Stimulated activated CD8-positive, alpha-beta memory T cell treated with anti-CD3 and anti-CD28 coated beads, Interleukin-4, amount 100 ng/mL, for 24 hours (primary cell): ENCODE data around the gene FKBP1B.
"Not testable (repeated sequence)": the region's sequence is repeated elsewhere in the genome, so short reads cannot be mapped to it uniquely, and the experiment has no call there.

Source experiments
- DNase-seq: peaks from one replicate; pipeline ENCODE4 v3.0.0-alpha.2; 2020; ENCODE audit warnings: low read depth

FKBP1B gene

DNA sequence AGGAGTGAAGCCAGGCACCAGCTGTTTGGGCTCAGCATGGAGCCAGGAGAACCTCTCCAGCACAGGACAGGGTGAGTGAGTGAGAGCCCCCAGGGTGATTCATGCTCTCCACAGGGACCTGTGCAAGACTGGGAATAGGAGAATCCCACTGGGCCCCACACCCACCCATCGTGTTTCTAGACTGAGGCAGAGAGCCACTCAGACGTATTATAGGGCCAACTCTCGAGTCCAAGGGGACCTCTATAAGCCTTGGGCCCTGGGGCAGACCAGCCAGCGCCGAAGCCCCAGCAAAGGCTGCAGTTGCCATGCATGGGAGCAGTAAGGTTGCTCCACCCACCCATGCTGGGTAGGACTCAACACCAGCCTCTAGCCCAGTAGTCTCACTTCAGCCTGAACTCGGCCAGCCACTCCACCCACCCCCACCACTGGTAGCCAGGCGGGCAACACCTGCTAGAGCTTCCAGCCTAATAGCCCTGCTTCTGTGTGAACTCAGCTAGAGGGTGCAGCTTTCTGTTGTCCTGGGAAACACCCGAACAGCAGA, 54.6 kb downstream of the FKBP1B start:
- no peak for DNase-seq

DNA sequence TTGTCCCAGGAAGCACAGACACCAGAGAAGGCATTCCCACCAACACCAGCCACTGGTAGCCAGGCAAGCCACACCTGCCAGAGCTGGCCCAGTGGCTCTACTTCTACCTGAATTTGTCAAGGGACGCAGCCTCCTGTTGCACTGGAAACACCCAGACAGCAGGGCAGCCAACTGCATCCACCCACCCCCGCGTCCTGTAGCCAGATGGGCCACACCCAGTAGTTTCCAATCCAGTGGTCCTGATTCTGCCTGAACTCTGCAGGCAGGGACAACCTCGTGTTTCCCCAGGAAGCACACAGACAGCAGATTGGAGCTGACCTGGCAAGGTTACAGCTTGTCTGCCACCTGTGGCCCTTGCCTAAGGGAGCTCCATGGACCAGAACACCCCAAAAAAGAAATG, 55.4 kb downstream of the FKBP1B start:
- no peak for DNase-seq

DNA sequence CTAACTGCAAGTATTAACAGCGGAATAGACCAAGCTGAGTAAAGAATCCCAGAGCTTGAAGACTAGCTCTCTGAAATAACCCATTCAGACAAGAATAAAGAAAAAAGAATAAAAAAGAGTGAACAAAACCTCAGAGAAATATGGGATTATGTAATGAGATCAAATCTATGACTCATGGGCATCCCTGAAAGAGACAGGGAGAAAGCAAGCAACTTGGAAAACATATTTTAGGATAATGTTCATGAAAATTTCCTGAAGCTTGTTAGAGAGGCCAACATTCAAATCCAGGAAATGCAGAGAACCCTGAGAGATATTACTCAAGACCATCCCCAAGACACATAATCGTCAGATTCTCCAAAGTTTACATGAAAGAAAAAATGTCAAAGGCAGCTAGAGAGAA, 56.3 kb downstream of the FKBP1B start:
- DNase-seq: no peak

DNA sequence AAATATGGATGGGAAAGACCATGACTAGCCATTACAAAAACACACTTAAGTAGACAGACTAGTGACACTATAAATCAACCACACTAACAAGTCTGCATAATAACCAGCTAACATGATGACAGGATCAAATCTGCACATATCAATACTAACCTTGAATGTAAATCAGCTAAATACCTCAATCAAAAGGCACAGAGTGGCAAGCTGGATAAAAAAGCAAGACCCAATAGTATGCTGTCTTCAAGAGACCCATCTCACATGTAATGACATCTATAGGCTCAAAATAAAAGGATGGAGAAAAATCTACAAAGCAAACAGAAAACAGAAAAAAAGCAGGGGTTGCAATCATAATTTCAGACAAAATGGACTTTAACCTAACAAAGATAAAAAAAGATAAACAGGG, 57.2 kb downstream of the FKBP1B start:
- DNase-seq: no peak

DNA sequence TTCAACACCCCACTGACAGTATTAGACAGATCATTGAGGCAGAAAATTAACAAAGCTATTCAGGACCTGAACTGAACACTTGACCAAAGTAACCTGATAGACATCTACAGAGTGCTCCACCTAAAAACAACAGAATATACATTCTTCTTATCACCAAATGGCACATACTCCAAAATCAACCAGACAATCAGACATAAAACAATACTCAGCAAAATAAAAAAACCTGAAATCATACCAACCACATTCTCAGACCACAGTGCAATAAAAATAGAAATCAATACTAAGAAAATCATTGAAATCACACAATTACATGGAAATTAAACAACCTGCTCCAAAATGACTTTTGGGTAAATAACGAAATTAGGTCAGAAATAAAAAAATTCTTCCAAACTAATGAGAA, 57.8 kb downstream of the FKBP1B start:
- no peak for DNase-seq

DNA sequence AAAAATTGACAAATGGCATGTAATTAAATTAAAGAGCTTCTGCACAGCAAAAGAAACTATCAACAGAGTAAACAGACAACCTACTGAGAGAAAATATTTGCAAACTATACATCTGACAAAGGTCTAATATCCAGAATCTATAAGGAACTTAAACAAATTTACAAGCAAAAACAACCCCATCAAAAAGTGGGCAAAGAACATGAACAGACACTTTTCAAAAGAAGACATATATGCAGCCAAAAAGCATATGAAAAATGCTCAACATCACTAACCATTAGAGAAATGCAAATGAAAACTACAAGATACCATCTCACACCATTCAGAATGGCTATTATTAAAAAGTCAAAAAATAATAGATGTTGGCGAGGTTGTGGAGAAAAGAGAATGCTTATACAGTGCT, 59.9 kb downstream of the FKBP1B start:
- not testable (repeated sequence) for DNase-seq

DNA sequence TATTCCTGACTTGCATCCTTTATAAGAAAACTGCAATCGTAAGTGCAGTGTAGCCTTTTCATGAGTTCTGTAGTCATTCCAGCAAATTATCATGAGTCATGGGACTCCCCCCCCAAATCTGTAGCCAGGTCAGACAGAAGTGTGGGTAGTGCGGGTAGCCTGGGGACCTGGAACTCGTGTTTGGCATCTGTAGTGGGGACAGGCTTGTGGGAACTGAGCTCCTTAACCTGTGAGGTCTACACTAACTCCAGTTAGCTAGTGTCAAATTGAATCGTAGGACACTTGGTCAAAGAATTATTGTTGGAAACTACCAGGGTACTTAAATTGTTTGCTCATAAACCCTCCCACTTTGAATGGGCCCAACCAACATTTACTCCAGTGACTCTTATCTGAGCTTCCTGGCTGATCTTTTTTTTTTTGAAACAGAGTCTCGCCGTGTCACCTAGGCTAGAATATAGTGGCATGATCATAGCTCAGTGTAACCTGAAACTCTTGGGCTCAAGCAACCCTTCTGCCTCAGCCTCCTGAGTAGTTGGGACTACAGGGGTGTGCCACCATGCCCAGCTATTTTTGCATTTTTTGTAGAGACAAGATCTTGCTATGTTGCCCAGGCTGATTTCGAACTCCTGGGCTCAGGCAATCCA, 61.2 kb downstream of the FKBP1B start:
- no peak for DNase-seq

DNA sequence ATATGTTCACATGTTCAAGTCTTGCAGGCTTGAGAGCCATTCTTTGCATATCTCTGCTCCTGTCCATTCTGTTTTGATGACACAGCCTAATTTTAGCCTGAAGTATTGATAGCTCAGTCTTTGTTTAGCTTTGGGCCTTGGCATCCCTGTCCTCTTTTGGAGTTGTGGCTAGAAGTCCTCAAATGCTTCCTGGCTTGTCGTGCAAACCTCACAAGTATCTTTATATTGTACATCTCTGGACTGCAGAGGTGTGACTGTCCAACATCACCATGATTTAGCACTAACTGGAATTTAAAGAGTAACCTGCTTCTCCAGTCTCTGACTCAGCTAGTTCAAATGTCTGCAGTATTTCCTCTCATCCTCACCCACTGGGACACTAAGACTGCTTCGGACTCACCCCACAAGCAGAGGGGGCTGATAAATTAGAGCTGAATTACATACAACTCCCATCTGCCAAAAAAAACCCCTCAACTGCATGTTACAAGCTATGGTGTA, 61.9 kb downstream of the FKBP1B start:
- no peak for DNase-seq
